Measurements from ENCODE around the gene TRPM3. TPM values are rescaled to one million over a fixed set of nuclear protein-coding genes. Genes with fewer than 3 reads are reported as not detected.

The TRPM3 gene
- total and polyA plus RNA-seq, 2 experiments from 2014 or later = 0.24 TPM; not detected in 1

- H3K4me1 ChIP-seq (ENCODE audit: low read depth) = no peaks in the 10 kb centered on the region
- no peaks in the 10 kb centered on the region for H3K27me3 ChIP-seq
- no peaks in the 10 kb centered on the region for H3K36me3 ChIP-seq
- no peak for DNase-seq (ENCODE audit: low read depth in 1 of 2, low spot score in 1 of 2)
- H3K27ac ChIP-seq = no peak overlapping the region
- H3K4me3 ChIP-seq = no peak overlapping the region
- no peak for TF ChIP-seq CTCF (IDR thresholded peaks at IDR 0.05; ENCODE audit: low read depth, low read length)
- H3K9me3 ChIP-seq (ENCODE audit: low read depth) = no peaks in the 10 kb centered on the region
These were observed 14.4 kb downstream of the TRPM3 start for GRCh38 chr9:71106992-71107391.

GRCh38 chr9:71105192-71105591 is 16.2 kb downstream of the TRPM3 start:
- H3K27ac ChIP-seq = no peak overlapping the region
- DNase-seq (ENCODE audit: low read depth in 1 of 2, low spot score in 1 of 2) = no peak
- no peaks in the 10 kb centered on the region for H3K36me3 ChIP-seq
- no peaks in the 10 kb centered on the region for H3K4me1 ChIP-seq (ENCODE audit: low read depth)
- no peaks in the 10 kb centered on the region for H3K27me3 ChIP-seq
- H3K4me3 ChIP-seq = no peak overlapping the region
- TF ChIP-seq CTCF (IDR thresholded peaks at IDR 0.05; ENCODE audit: low read depth, low read length) = no peak
- no peaks in the 10 kb centered on the region for H3K9me3 ChIP-seq (ENCODE audit: low read depth)

GRCh38 chr9:71098801-71099200 is 22.6 kb downstream of the TRPM3 start:
- Histone ChIP-seq H3K36me3 (no peaks in the 10 kb centered on the region), H3K27ac (no peak overlapping the region), H3K4me3 (no peak overlapping the region), H3K27me3 (no peaks in the 10 kb centered on the region), H3K4me1 (ENCODE audit: low read depth) (no peaks in the 10 kb centered on the region), H3K9me3 (ENCODE audit: low read depth) (no peaks in the 10 kb centered on the region)
- DNase-seq (ENCODE audit: low read depth in 1 of 2, low spot score in 1 of 2) = peak in 1 of 2 donors; percentile 9
- no peak for TF ChIP-seq CTCF (IDR thresholded peaks at IDR 0.05; ENCODE audit: low read depth, low read length)

DNA sequence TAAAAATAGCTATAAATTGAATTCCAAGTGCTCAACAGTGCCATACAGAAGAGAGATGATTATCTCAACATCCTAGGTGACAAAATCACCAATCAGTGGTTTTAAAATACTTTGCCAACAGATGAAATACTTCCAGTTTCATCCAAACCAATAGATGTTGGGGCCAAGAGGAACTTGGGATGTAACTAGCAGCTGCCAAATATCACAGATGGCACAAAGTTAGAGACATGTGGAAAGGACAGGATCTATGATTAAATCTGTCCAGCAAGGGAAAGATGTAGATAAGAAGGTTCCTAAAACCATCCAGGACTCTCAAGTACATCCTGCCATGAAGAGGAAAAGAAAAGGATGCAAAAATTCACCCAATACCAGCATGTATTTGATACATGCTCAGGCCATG is 23.8 kb downstream of the TRPM3 start:
- no peaks in the 10 kb centered on the region for H3K9me3 ChIP-seq (ENCODE audit: low read depth)
- H3K36me3 ChIP-seq = no peaks in the 10 kb centered on the region
- H3K4me1 ChIP-seq (ENCODE audit: low read depth) = no peaks in the 10 kb centered on the region
- no peak overlapping the region for H3K4me3 ChIP-seq
- H3K27ac ChIP-seq = no peak overlapping the region
- no peak for TF ChIP-seq CTCF (IDR thresholded peaks at IDR 0.05; ENCODE audit: low read depth, low read length)
- no peaks in the 10 kb centered on the region for H3K27me3 ChIP-seq
- no peak for DNase-seq (ENCODE audit: low read depth in 1 of 2, low spot score in 1 of 2)

GRCh38 chr9:71096421-71097108 is 24.9 kb downstream of the TRPM3 start:
- Histone ChIP-seq H3K36me3 (no peaks in the 10 kb centered on the region), H3K4me3 (no peak overlapping the region), H3K27me3 (no peaks in the 10 kb centered on the region), H3K4me1 (ENCODE audit: low read depth) (no peaks in the 10 kb centered on the region), H3K27ac (no peak overlapping the region), H3K9me3 (ENCODE audit: low read depth) (no peaks in the 10 kb centered on the region)
- DNase-seq (ENCODE audit: low read depth in 1 of 2, low spot score in 1 of 2) = peak in 1 of 2 donors; percentile 3
- TF ChIP-seq CTCF (IDR thresholded peaks at IDR 0.05; ENCODE audit: low read depth, low read length) = no peak
